Endothelial cell of hepatic sinusoid (primary cell): Measurements from ENCODE around the gene ZNF860.
"Not testable (repeated sequence)": the region's sequence is repeated elsewhere in the genome, so short reads cannot be mapped to it uniquely, and the experiment has no call there.

ENCODE experiments used
- in situ Hi-C: cut with HindIII; loops from 2 replicates; pipeline ENCODE4 v1.10.0; 2017; ENCODE audit warnings: low sequenced_read_pairs

Gene ZNF860

DNA sequence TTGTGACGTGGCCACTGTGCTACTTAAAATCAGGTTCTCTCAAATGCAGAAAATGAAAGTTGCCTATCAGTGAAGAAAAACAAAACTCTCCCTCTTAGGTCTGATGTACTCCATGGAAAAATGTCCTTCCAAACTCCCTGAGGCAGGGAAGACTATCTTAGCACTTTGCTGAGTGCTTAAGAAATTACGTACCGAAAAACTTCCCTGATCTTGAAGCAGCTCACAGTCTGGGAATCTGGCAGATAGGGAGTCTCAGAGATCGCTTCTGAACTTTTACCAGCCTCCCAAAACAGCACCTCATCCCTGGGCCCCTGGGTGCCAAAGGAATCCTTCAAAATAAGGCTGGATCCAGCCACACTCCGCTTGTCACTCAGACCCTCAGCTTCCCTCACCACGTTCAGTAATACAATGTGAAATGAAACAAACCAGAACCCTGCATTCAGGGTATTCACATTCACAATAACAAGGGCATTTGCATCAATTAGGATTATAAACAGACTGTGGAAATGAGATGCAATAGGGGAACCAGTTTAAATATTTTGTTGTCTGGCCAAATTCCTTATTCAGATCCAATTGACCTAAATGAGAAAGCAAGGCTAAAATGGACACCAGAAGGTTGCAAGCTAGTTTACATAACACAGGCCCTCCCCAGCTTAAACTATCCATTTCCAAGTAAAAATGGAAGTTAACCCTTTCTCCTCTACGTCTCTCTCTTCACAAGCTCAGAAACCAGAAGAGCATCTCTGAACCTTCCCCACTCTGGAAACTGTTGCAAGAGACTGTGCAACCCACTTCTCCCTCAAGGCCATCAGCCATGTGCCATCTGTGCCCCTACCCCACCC is 21.4 kb upstream of the ZNF860 start:
- in situ Hi-C loops, result no loop called here

DNA sequence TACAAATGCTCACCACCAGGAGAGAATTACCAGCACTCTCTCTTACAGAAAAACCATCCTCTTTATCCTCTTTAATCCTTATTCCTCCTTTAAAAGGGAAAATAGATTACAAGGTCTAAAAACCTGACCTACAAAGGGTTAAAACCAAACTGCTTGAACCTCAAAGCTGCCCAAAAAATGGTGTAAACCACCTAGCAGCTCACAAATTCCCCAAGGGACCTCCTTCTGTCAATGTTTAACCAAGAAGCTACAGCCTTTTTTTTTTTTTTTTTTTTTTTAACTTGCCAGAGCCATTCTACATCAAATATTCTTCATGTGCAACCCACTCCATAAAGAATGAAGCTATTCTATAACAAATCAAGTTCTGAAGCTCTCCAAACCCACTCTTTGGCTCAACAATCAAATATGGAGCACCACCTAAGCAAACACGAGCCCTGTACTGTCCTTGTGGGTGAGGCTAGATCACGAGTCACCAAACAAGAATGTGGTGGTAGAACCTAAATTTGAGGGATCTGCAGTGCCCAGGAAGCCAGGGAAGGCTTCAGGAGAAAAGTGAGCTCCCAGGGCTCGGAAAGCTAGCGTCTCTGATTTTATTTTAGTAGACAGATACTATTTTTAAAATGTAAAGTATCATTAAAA is 20.6 kb upstream of the ZNF860 start:
- in situ Hi-C loops, result no loop called here

DNA sequence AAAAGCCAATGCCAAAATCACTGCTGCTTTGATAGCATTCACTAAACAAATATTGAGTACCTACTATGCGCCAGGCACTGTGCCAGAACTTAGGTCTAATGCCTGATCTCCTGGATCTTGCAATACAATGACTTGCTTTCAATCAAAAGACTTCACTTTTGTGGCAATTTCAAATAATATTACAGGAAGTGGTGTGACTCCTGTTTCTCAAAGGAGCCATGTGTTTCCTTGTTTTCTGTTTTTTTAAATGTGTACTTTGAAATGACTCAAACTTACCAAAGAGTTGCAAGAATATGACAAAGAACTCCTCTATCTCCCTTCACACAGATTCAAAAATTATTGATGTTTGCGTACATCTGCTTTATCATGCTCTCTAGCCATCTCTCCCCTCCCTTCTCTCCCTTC is 18.7 kb upstream of the ZNF860 start:
- in situ Hi-C loops, result no loop called here

DNA sequence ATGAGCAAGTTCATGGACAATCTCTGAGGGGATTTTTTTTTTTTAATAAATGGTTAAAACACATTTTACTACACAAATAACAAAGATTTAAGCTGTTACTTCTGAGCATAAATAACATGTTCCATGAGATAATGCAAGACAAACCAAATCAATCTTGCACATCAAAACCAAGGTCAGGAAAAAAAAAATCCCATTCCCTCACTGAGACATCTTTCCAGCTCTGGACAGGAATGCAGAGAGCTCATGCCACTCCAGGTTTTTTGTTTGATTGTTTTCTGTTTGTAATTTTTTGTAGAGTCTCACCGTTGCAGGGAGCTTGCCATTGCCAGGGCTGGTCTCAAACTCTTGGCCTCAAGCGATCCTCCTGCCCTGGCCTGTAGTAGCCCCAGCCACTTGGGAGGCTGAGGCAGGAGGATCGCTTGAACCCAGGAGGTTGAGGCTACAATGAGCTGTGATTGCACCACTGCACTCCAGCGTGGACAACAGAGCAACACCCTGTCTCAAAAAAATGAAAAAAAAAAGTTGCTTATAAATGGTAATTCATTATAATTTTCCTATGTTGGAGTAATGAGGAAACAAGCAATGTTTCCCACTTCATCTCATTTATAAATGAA is 14.5 kb upstream of the ZNF860 start:
- in situ Hi-C loops, result no loop called here

DNA sequence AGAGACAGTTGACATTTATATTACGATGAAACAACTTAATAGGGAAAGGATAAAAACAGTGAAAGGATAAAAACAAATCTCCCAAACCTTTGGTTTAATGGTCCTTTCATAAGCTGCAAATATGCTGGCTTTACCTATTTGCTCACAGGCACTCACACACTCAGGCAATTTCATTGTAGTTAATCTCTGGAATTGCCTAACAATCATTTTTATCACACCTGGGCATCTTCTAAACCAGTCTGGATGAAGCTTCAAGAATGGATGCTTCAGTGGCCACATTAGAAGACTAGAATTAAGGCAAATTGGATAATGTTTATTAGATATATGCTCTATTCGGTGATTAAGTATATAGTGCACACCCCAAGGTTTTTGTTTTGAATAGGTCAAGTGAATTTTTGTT is 14.0 kb upstream of the ZNF860 start:
- in situ Hi-C loops, result no loop called here

DNA sequence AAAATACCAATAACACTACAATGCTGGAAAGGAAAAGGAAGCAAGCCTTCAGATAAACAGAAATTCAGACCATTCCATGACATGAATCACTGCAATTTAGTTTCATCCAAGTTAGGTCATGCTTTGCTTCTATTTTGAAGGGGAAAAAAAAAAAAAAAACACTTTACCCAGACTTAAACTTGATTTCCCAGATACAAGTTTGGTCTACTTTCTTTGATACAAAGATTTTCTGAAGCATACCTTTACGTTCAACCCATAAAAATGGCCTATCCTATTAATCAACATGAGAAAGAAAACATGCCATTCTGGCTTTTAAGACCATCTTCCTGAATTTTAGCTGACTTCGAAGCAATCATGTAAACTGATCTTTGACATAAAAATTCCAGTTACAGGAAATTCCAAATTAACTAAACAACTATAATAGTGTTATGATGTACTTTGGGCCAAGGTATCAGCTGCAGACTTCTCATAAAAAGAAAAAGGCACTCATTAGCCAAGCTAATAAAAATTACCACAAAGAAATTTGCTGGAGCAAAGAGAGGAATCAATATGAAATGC is 13.1 kb upstream of the ZNF860 start:
- in situ Hi-C loops, result no loop called here

DNA sequence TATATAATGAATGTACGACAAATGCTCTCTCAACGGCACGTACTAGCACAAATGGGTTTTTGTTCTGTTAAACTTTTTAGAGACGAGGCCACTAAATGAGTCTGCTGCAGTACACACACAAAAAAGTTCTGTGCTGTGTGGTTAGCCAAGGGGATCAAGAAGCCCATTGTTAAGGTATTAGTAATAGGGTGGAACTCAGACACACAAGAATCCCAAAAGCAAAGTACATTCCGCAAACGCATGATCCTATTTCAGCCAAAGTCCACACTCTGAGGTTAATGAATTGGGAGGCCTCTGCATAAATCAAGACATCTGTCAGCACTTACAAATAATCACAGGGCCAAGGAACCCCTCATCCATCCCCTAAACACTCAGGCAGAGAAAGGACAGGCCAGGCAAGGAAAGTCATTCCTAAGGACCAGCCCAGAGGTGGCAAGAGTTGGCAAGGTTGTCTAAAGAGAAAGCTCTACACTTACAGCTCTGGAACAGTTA is 12.6 kb upstream of the ZNF860 start:
- in situ Hi-C loops, result no loop called here

DNA sequence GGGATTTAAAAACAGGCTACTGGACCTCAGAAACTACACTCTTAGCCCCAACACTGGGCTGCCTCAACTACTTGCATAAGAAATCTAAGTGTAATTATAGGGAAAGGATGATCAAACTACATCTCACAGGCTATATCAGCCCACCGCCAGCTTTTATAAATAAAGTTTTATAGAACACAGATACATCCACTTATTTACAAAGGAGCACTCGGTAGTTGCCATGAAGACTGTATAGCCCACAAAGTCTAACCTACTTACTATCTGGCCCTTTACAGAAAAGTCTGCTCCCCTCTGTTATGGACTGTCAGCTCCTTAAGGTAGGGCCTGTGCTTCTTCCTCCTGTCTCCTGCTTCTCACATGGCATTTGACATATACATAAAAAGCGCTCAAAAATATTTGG is 9.9 kb upstream of the ZNF860 start:
- in situ Hi-C loops, result no loop called here

DNA sequence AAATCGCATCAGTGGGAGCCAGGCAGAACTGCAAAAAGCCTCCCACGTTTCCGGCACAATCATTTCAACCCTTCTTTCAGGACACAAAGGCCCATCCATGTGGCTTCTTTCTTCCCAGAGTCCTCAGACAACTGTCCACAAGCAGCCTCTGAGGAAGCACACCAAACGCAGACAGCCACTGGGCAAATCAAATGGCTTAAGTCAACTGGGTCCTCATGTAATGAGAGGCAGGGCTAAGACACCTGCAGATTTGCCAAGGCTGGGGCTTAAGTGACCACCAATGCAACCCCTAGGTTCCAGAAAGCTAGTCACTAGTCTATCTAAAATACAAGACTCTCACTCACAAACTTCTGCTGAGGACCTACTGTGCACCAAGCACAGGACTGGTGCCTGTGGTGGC is 8.5 kb upstream of the ZNF860 start:
- in situ Hi-C loops, result no loop called here

DNA sequence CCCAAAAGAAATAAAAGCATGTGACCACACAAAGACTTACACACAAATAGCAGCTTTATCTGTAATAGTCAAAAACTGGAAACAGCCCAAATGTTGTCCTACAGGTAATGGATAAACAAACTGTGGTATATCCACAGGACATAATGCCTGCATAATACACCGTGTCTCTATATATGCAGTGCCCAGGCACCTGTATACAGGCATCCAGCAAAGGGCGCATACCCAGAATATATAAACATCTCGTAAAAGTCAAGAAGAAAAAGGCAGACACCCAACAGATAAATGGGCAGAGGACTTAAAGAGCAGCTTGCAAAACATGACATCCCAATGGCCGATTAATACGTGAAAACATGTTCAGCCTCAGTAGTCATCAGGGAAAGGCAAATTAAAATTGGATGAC is 7.7 kb upstream of the ZNF860 start:
- in situ Hi-C loops, result no loop called here

DNA sequence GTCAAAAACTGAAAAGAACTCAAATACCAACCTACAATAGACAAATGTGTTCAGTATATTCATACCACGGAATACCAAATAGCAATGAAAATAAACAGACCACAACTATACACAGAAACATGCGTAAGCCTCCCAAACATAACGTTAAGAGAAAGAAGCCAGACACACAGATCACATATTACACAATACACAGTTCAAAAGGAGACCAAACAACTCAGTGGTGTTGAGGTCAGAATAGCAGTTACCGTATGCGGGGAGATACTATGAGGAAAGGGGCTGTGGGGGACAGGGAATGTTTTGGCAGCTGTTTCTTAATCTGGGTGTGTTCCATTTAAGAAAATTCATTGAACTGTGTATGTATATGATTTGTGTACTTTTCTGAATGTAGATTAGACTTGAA is 7.1 kb upstream of the ZNF860 start:
- in situ Hi-C loops, result no loop called here

DNA sequence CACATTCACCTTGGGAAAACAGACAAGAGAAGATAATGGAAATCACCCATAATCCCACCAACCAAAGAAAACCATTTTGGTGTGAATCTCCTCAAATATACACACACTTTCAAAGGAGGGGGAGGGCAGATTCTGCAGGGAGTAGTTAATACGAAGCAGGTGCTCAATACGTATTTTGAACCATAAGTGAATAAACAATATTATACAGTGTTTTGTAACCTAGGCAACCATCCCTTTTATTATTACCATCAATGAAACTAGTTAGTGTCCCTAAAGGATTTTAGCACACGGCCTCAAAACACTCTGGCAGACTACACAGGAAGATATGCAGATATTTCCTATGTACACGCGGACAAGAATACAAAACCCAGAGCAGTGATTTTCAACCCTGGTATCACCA is 6.6 kb upstream of the ZNF860 start:
- in situ Hi-C loops, result no loop called here

DNA sequence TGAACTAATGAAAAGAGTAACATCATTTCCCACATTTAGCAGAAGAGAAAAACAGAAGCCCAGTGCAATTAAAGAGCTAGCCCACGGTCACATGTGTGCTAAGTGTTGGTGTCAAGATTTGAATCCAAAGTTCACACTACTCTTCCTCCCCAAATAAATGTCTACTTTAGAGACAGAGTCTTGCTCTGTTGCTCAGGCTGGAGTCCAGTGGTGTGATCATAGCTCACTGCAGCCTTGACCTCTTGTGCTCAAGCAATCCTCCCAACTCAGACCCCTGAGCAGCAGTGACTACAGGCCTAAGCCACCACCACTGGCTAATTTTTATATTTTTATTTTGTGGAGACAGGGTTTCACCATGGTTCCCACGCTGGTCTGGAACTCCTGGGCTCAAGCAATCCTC is 5.2 kb upstream of the ZNF860 start:
- in situ Hi-C loops, result no loop called here

DNA sequence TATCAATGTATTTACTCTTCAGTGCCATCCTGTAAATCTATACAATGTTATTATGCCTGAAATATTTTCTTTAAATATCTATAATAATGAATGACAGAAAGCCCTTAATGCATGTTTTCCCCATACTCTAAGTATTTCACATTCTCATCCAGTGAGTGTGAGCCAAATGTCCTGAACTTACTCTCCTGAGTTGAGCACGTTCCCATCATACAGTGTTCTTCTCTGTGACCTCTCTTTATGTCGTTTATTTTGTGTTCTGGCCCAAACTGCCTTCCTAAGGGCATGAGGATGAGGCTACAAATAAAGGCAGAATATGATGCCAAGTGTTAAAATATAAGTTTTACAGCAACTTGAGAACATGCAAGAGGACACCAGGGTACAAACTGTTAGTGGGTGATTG is 3.8 kb upstream of the ZNF860 start:
- in situ Hi-C loops, result no loop called here

DNA sequence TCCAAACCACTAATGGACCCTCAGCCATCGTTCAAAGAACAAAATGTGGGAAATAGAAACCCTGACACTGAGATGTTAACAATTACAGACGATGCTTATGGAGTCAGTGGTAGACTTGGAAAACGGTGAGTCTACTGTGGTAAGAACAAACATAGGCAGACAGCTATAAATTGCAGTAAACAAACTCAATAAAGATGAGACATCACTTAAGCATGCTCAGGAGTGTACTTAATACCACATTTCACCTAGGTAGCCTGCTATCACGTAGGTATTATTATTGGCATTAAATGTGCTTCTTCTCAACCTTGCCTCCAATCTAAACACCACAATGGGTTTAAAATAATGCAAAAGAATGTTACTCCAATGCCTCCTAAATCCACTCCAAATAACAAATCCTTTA is 3.0 kb upstream of the ZNF860 start:
- in situ Hi-C loops, result no loop called here

DNA sequence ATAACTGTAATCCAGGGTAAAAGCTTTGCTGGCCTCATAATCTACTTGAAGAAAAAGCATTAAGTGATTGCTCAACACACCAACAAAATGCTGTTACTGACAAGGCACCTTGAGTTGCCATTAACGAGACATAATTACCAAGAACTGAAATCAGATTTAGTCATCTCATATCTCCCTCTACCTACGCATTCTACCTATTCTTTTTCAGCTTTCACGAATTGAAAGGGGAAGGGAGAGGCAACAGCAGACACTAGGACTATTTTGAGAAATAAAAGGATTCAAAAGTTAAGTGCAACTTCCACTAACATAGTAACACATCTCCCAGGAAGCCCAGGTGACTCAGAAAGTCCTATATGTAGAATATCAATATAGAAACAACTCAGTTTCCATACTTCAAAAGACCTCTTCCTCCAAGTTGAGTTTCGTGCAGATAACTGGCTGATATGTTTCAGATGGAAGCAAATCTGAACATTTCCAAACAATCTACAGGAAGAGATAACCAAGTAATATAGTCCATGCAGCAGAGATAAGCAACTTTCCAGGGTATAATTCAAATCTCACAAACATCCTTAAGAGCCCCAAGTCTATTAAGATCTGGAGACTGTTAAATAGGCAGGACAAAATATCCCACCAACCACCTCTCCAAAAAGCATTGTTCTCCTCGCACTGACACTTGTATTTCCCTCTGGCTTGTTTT is 2.4 kb upstream of the ZNF860 start:
- in situ Hi-C loops, result no loop called here

DNA sequence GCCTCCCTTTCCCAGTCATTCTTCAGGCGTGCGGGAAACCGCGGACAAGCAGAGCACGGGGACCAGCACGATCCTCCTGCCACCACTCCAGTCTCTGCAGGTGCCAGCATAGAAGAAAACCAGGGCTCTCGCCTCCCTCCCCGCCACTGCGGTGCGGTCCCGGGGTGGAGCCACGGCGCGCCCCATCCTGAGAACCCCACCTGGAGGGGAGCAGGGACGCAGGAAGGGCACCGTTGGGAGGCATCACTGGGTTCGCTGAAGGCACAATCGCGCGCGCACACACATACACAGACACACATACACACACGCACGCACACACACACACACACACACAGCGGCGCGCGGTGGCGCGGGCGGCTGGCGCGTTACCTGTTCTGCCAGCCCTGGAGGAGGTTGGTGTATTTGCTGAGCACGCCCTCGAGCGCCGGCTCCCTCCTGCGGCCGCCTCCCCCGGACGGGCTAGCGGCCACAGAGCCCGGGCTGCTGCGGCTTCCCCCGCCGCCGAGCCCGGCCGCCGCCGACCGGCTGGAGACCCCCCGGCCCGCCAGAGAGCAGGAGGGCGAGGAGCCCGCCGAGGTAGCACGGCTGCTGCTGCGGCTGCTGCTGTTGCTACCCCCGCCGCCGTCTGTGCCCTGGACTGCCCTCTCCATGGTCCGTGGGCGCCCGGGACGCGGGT is 882 bp upstream of the ZNF860 start:
- in situ Hi-C loops, result no loop called here

DNA sequence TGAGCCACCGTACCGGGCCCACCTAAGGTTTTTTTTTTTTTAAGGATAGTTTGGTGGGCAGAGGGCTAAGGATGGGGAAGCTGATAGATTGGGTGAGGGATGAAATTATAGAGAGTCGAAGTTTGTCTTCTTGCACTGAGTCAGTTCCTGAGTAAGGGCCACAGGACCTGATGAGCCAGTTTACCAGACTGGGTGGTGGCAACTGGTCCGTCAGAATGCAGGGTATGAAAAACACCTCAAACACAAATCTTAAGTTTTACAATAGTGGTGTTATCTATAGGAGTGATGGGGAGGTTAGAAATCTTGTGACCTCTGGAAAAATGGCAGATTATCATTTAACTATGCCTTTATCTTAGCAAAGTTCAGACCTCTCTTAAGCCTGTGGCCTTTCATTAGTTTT is 2.8 kb downstream of the ZNF860 start:
- in situ Hi-C loops, result no loop called here

DNA sequence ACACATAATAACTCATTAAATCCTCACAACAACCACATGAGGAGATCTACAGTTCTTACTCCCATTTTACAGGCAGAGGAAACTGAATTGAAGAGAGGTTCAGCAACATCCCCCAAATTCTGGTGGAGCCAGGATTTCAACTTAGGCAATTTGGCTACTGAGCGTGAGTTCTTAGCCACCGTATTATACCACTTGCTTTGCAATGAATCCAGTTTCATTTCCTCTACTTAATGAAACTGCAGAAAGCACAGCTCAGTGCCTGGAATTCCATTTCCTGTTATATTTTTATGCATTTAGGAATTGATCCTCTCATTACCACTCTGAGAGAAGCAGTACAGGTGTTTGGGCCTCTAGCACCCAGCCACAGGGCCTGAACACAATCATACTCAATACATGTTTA is 4.3 kb downstream of the ZNF860 start:
- in situ Hi-C loops, result no loop called here

DNA sequence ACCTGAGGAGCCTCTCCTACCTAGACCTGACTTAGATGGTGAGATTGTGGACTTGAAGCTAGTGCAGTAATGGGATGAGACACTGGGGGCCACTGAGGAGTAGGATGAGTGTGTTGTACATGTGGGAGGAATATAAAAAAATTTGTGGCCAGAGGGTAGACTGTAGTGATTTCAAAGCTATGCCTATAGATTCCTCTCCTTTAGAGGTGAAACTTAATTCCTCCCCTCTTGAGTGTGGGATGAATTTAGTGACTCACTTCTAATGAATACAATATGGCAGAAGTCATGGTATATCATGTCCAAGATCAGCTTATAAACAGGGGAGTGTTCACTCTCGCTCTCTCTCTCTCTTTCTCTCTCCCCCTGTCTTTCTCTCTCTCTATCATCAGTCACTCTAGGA is 6.7 kb downstream of the ZNF860 start:
- in situ Hi-C loops, result no loop called here

DNA sequence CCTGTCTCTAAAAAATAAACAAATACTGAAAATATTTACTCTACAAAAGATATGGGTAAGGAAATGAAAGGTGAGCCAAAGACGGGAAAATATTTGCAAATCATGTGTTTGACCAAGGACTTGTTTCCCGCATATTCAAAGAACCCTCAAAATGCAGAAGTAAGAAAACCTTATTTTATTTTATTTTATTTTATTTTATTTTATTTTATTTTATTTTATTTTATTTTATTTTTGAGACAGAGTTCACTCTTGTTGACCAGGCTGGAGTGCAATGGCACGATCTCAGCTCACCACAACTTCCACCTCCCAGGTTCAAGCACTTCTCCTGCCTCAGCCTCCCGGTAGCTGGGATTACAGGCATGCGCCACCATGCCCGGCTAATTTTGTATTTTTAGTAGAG is 11.4 kb downstream of the ZNF860 start:
- in situ Hi-C loops, result not testable (repeated sequence)
